ENCODE data around the gene MAD2L1BP.

GRCh38 chr6:43625393-43625992 lies 10.1 kb upstream of the MAD2L1BP start:
- TF ChIP-seq, protein P1, sequence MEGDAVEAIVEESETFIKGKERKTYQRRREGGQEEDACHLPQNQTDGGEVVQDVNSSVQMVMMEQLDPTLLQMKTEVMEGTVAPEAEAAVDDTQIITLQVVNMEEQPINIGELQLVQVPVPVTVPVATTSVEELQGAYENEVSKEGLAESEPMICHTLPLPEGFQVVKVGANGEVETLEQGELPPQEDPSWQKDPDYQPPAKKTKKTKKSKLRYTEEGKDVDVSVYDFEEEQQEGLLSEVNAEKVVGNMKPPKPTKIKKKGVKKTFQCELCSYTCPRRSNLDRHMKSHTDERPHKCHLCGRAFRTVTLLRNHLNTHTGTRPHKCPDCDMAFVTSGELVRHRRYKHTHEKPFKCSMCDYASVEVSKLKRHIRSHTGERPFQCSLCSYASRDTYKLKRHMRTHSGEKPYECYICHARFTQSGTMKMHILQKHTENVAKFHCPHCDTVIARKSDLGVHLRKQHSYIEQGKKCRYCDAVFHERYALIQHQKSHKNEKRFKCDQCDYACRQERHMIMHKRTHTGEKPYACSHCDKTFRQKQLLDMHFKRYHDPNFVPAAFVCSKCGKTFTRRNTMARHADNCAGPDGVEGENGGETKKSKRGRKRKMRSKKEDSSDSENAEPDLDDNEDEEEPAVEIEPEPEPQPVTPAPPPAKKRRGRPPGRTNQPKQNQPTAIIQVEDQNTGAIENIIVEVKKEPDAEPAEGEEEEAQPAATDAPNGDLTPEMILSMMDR (optimal IDR thresholded peaks at IDR 0.05 in 1 of 3, IDR thresholded peaks at IDR 0.05 in 1 of 3, conservative IDR thresholded peaks at IDR 0.05 in 1 of 3; ENCODE audit: extremely low read depth in 1 of 3, insufficient read depth in 2 of 3, low read length in 3 of 3): no peak
- no peak for TF ChIP-seq EZH2 (IDR thresholded peaks at IDR 0.05; ENCODE audit: low read length)

Data from keratinocyte (primary cell).